ENCODE data around the gene KIF17. TPM values are rescaled to one million over a fixed set of nuclear protein-coding genes. Genes with fewer than 3 reads are reported as not detected.

The KIF17 gene
- total RNA-seq, 6 experiments from 2014 or later, result 1.0 to 3.2 (median 1.3) TPM

- no peaks in the 10 kb centered on the region for H3K36me3 ChIP-seq
- no peak for TF ChIP-seq CTCF (IDR thresholded peaks at IDR 0.05)
- no peak for TF ChIP-seq POLR2A (IDR thresholded peaks at IDR 0.05)
- DNase-seq (no peak), ATAC-seq (peak; percentile 5 to 16 (median 12))
- peak overlapping the region; percentile 9 to 32 (median 14) for H3K4me3 ChIP-seq
- H3K27ac ChIP-seq, result peak overlapping the region; percentile 65 to 67 (median 66)
- WGBS (ENCODE audit: insufficient coverage, low coverage, low lambda C conversion rate, missing lambda C conversion rate), result no CpG with 5 or more reads among the region's 14 CpGs
- intact Hi-C loops (cut with DNase I), result no loop called here
- H3K27me3 ChIP-seq, result no peaks in the 10 kb centered on the region
- H3K4me1 ChIP-seq, result peaks cover 0 to 2% (median 0%) of the 10 kb centered on the region in 4 donors
- no peaks in the 10 kb centered on the region for H3K9me3 ChIP-seq
Observed at GRCh38 chr1:20684651-20685050, 33.2 kb downstream of the KIF17 start.

- peaks cover 0 to 2% (median 0%) of the 10 kb centered on the region in 4 donors for H3K4me1 ChIP-seq
- ATAC-seq (peak in 1 of 4 donors; percentile 5), DNase-seq (no peak)
- no peaks in the 10 kb centered on the region for H3K27me3 ChIP-seq
- WGBS (ENCODE audit: insufficient coverage, low coverage, low lambda C conversion rate, missing lambda C conversion rate), result 27% methylated on average over 3 of the region's 13 CpGs
- H3K4me3 ChIP-seq, result peak overlapping the region in 2 of 3 donors; percentile 14 to 32
- peak overlapping the region; percentile 65 to 67 (median 66) for H3K27ac ChIP-seq
- no peaks in the 10 kb centered on the region for H3K36me3 ChIP-seq
- no peak for TF ChIP-seq POLR2A (IDR thresholded peaks at IDR 0.05)
- TF ChIP-seq CTCF (IDR thresholded peaks at IDR 0.05), result no peak
- H3K9me3 ChIP-seq, result no peaks in the 10 kb centered on the region
- intact Hi-C loops (cut with DNase I), result no loop called here
Observed at GRCh38 chr1:20684050-20684620, 33.7 kb downstream of the KIF17 start.

GRCh38 chr1:20683614-20684013, 34.2 kb downstream of the KIF17 start:
- Histone ChIP-seq H3K4me3 (no peak overlapping the region), H3K4me1 (peaks cover 0 to 2% (median 0%) of the 10 kb centered on the region in 4 donors), H3K27ac (peak overlapping the region in 2 of 3 donors; percentile 9 to 65), H3K27me3 (no peaks in the 10 kb centered on the region), H3K36me3 (no peaks in the 10 kb centered on the region), H3K9me3 (no peaks in the 10 kb centered on the region)
- TF ChIP-seq CTCF (IDR thresholded peaks at IDR 0.05), result no peak
- no peak for TF ChIP-seq POLR2A (IDR thresholded peaks at IDR 0.05)
- DNase-seq, result no peak
- 56% methylated on average over 6 of the region's 10 CpGs for WGBS (ENCODE audit: insufficient coverage, low coverage, low lambda C conversion rate, missing lambda C conversion rate)
- ATAC-seq, result no peak
- intact Hi-C loops (cut with DNase I), result no loop called here

- TF ChIP-seq CTCF (IDR thresholded peaks at IDR 0.05) (no peak), POLR2A (IDR thresholded peaks at IDR 0.05) (no peak)
- H3K4me1 ChIP-seq, result peaks cover 0 to 2% (median 0%) of the 10 kb centered on the region in 4 donors
- DNase-seq (no peak), ATAC-seq (peak in 3 of 4 donors; percentile 13 to 47 (median 22))
- no peaks in the 10 kb centered on the region for H3K27me3 ChIP-seq
- no peak overlapping the region for H3K27ac ChIP-seq
- intact Hi-C loops (cut with DNase I), result no loop called here
- WGBS (ENCODE audit: insufficient coverage, low coverage, low lambda C conversion rate, missing lambda C conversion rate), result 72% methylated on average over 12 of the region's 24 CpGs
- no peak overlapping the region for H3K4me3 ChIP-seq
- no peaks in the 10 kb centered on the region for H3K36me3 ChIP-seq
- H3K9me3 ChIP-seq, result no peaks in the 10 kb centered on the region
Observed at GRCh38 chr1:20682571-20683236, 35.1 kb downstream of the KIF17 start.
